ENCODE measurements around the gene EHBP1. TPM values are rescaled to one million over a fixed set of nuclear protein-coding genes. Genes with fewer than 3 reads are reported as not detected.

The EHBP1 gene
- total RNA-seq, 6 experiments from 2014 or later: 40.4 to 66.6 (median 46.3) TPM

DNA sequence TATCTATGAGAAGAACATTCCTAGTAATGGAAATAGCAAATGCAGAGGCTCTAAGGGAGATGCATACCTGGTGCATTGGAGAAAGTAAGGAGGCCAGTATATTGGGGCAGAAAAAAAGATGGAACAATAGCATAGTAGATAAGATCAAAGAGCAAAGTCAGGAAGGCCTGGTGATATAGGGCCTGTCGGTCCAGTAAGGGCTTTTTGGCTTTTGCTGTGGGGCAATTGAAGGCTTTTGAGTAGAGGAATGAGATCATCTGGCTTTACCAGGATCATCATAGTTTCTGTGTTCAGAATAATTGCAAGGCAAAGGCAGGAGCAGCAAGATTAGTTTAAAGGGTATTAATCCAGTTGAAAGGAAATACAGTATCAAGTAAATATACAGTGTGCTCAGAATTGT, 111.8 kb downstream of the EHBP1 start:
- Histone ChIP-seq H3K9me3 (no peaks in the 10 kb centered on the region), H3K36me3 (no peaks in the 10 kb centered on the region), H3K4me1 (peaks cover 0 to 19% (median 3%) of the 10 kb centered on the region in 4 donors), H3K27ac (no peak overlapping the region), H3K27me3 (no peaks in the 10 kb centered on the region), H3K4me3 (no peak overlapping the region)
- intact Hi-C loops (cut with DNase I): no loop called here
- ATAC-seq (no peak), DNase-seq (no peak)
- 42% methylated on average over 1 of the region's 1 CpG for WGBS (ENCODE audit: insufficient coverage, low coverage, low lambda C conversion rate, missing lambda C conversion rate)
- TF ChIP-seq POLR2A (IDR thresholded peaks at IDR 0.05): no peak
- TF ChIP-seq, protein P1, sequence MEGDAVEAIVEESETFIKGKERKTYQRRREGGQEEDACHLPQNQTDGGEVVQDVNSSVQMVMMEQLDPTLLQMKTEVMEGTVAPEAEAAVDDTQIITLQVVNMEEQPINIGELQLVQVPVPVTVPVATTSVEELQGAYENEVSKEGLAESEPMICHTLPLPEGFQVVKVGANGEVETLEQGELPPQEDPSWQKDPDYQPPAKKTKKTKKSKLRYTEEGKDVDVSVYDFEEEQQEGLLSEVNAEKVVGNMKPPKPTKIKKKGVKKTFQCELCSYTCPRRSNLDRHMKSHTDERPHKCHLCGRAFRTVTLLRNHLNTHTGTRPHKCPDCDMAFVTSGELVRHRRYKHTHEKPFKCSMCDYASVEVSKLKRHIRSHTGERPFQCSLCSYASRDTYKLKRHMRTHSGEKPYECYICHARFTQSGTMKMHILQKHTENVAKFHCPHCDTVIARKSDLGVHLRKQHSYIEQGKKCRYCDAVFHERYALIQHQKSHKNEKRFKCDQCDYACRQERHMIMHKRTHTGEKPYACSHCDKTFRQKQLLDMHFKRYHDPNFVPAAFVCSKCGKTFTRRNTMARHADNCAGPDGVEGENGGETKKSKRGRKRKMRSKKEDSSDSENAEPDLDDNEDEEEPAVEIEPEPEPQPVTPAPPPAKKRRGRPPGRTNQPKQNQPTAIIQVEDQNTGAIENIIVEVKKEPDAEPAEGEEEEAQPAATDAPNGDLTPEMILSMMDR (IDR thresholded peaks at IDR 0.05): no peak

DNA sequence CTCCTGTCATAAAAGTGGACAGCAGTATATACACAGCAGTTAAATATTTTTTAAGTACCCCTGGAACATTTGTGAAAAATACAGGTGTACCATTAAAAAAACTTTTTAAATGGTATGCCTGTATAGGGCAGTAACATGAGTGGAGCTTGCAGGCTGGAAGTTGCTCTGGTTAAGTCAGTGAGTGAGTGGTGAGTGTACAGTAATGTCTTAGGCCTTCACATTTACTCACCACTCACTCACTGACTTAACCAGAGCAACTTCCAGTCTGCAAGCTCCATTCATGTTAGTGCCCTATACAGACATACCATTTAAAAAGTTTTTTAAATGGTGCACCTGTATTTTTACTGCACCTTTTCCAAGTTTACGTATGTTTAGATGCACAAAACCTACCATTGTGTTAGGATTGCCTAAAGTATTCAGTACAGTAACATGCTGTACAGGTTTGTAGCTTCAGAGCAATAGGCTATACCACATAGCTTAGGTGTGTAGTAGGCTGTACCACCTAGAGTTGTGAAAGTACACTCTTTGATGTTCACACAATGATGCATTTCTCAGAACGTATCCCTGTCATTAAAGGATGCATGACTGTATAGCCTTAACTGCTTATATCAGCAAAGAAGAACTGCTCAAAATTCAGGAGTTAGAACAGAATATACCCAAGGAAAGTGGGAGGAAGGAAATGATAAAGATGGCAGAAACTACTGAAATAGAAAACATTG, 112.6 kb downstream of the EHBP1 start:
- no peak overlapping the region for H3K4me3 ChIP-seq
- ATAC-seq (no peak), DNase-seq (no peak)
- no peaks in the 10 kb centered on the region for H3K27me3 ChIP-seq
- 89% methylated on average over 2 of the region's 2 CpGs for WGBS (ENCODE audit: insufficient coverage, low coverage, low lambda C conversion rate, missing lambda C conversion rate)
- peaks cover 0 to 19% (median 6%) of the 10 kb centered on the region in 4 donors for H3K4me1 ChIP-seq
- H3K27ac ChIP-seq: no peak overlapping the region
- TF ChIP-seq POLR2A (IDR thresholded peaks at IDR 0.05): no peak
- TF ChIP-seq, protein P1 (IDR thresholded peaks at IDR 0.05): no peak
- no peaks in the 10 kb centered on the region for H3K36me3 ChIP-seq
- H3K9me3 ChIP-seq: no peaks in the 10 kb centered on the region
- intact Hi-C loops (cut with DNase I): no loop called here

DNA sequence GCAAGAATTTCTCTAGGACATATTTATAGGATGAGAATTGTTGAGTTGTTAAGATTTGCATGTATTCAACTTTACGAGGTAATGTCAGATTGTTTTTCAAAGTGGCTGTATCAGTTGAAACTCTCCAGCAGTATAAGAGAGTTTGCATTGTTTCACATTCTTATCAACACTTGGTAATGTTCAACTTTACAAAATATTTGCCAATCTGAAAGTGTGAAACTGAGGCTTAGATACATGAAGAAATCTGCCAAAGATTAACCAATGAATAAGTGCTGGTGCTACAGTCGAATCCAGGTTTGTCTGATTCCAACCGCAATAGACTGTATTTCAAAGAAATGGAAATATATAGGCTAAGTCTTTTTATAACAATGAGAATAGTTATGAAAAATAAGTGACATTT, 117.0 kb downstream of the EHBP1 start:
- WGBS (ENCODE audit: insufficient coverage, low coverage, low lambda C conversion rate, missing lambda C conversion rate): 24% methylated on average over 3 of the region's 3 CpGs
- Histone ChIP-seq H3K27me3 (no peaks in the 10 kb centered on the region), H3K4me1 (peaks cover 0 to 26% (median 11%) of the 10 kb centered on the region in 4 donors), H3K27ac (peak overlapping the region in 1 of 3 donors; percentile 33), H3K4me3 (no peak overlapping the region), H3K9me3 (no peaks in the 10 kb centered on the region), H3K36me3 (peaks cover 0 to 15% (median 7%) of the 10 kb centered on the region in 4 donors)
- TF ChIP-seq, protein P1 (IDR thresholded peaks at IDR 0.05): no peak
- no peak for TF ChIP-seq POLR2A (IDR thresholded peaks at IDR 0.05)
- intact Hi-C loops (cut with DNase I): no loop called here
- ATAC-seq (peak; percentile 79 to 92 (median 82)), DNase-seq (no peak)

DNA sequence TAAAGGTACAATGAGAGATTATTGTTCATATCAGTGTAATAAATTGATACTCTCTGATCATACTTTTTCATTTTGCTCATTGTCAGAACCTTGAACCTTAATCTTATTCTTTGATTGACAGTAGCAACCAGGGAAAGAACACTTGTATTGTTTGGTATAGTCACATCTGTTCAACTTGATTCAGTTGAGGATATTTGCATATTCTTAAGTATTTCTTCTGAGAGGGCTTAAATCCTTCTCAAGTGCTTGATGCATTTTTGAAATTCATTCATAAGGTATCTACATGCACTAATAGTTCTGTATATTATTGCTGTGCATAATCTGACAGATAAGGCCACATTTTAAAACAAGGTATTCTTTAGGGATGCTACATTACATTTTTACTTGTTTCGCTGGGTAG, 118.9 kb downstream of the EHBP1 start:
- no peak for DNase-seq
- no peak for ATAC-seq
- 95% methylated on average over 1 of the region's 1 CpG for WGBS (ENCODE audit: insufficient coverage, low coverage, low lambda C conversion rate, missing lambda C conversion rate)
- H3K9me3 ChIP-seq: no peaks in the 10 kb centered on the region
- no peak for TF ChIP-seq POLR2A (IDR thresholded peaks at IDR 0.05)
- TF ChIP-seq, protein P1 (IDR thresholded peaks at IDR 0.05): no peak
- H3K36me3 ChIP-seq: peaks cover 0 to 15% (median 7%) of the 10 kb centered on the region in 4 donors
- H3K4me1 ChIP-seq: peaks cover 0 to 26% (median 11%) of the 10 kb centered on the region in 4 donors
- no peak overlapping the region for H3K27ac ChIP-seq
- H3K4me3 ChIP-seq: no peak overlapping the region
- no peaks in the 10 kb centered on the region for H3K27me3 ChIP-seq
- intact Hi-C loops (cut with DNase I): no loop called here
